ENCODE measurements around the gene CCDC195.

CCDC195 gene

GRCh38 chr2:224716201-224716600, at the start of gene CCDC195:
Gene CCDC195 (minus strand): TSS chr2:224716365. CDS start chr2:224716365, 0 bp downstream.
- no peak for DNase-seq (ENCODE audit: low read depth, low spot score)

GRCh38 chr2:224764565-224765236, 48.5 kb upstream of the CCDC195 start:
- no peak for DNase-seq (ENCODE audit: low read depth, low spot score)

GRCh38 chr2:224757934-224758548, 41.9 kb upstream of the CCDC195 start:
- DNase-seq (ENCODE audit: low read depth, low spot score) = no peak

- DNase-seq (ENCODE audit: low read depth, low spot score) = no peak
Measured at GRCh38 chr2:224753743-224754540, 37.8 kb upstream of the CCDC195 start.

- no peak for DNase-seq (ENCODE audit: low read depth, low spot score)
Measured at GRCh38 chr2:224751996-224752698, 36.0 kb upstream of the CCDC195 start.

- no peak for DNase-seq (ENCODE audit: low read depth, low spot score)
Measured at GRCh38 chr2:224749136-224749535, 33.0 kb upstream of the CCDC195 start.

GRCh38 chr2:224747765-224748164, 31.6 kb upstream of the CCDC195 start:
- DNase-seq (ENCODE audit: low read depth, low spot score) = no peak

- DNase-seq (ENCODE audit: low read depth, low spot score) = no peak
Measured at GRCh38 chr2:224736227-224736626, 20.1 kb upstream of the CCDC195 start.

- no peak for DNase-seq (ENCODE audit: low read depth, low spot score)
Measured at GRCh38 chr2:224734949-224735348, 18.8 kb upstream of the CCDC195 start.

GRCh38 chr2:224731665-224732064, 15.5 kb upstream of the CCDC195 start:
- DNase-seq (ENCODE audit: low read depth, low spot score) = no peak

GRCh38 chr2:224729435-224729834, 13.3 kb upstream of the CCDC195 start:
- no peak for DNase-seq (ENCODE audit: low read depth, low spot score)

- no peak for DNase-seq (ENCODE audit: low read depth, low spot score)
Measured at GRCh38 chr2:224724331-224724730, 8.2 kb upstream of the CCDC195 start.

- DNase-seq (ENCODE audit: low read depth, low spot score) = no peak
Measured at GRCh38 chr2:224723586-224724217, 7.5 kb upstream of the CCDC195 start.

GRCh38 chr2:224722770-224723169, 6.6 kb upstream of the CCDC195 start:
- DNase-seq (ENCODE audit: low read depth, low spot score) = no peak

- no peak for DNase-seq (ENCODE audit: low read depth, low spot score)
Measured at GRCh38 chr2:224722250-224722649, 6.1 kb upstream of the CCDC195 start.

- DNase-seq (ENCODE audit: low read depth, low spot score) = no peak
Measured at GRCh38 chr2:224716921-224717320, 756 bp upstream of the CCDC195 start.

- DNase-seq (ENCODE audit: low read depth, low spot score) = no peak
Measured at GRCh38 chr2:224711859-224712665, 4.1 kb downstream of the CCDC195 start.

- DNase-seq (ENCODE audit: low read depth, low spot score) = no peak
Measured at GRCh38 chr2:224711381-224711780, 4.8 kb downstream of the CCDC195 start.

- DNase-seq (ENCODE audit: low read depth, low spot score) = no peak
Measured at GRCh38 chr2:224709301-224709700, 6.9 kb downstream of the CCDC195 start.

GRCh38 chr2:224694502-224694901, 21.7 kb downstream of the CCDC195 start:
- DNase-seq (ENCODE audit: low read depth, low spot score) = no peak

- no peak for DNase-seq (ENCODE audit: low read depth, low spot score)
Measured at GRCh38 chr2:224691563-224691962, 24.6 kb downstream of the CCDC195 start.
